Heart right ventricle (tissue), 16 donors: ENCODE results near the gene PLEKHG4B. TPM values are rescaled to one million over a fixed set of nuclear protein-coding genes. Genes with fewer than 3 reads are reported as not detected.

Source experiments
- ATAC-seq, 8 donors: fragments of 200-7000 bp; cut with Tn5 transposase; one replicate each; pipeline ENCODE4 v1.9.1; 2020; ENCODE audit warnings: mild to moderate bottlenecking in 8 of 8, moderate library complexity in 8 of 8, moderate number of reproducible peaks in 1 of 8
- DNase-seq, 2 donors: peaks; one replicate each; pipeline ENCODE4 v3.0.0-alpha.2; 2020
- H3K27ac ChIP-seq, 10 donors: fragments of 200-600 bp; sonication (generic) in 2 of 10; one replicate each; pipeline versions ENCODE4 v1.5.0 to v1.8.0; 2020 to 2022; ENCODE audit warnings: mild to moderate bottlenecking in 3 of 10
- H3K27me3 ChIP-seq, 7 donors: fragments of 200-600 bp; one replicate each; pipeline ENCODE4 v1.8.0; 2021 to 2022; ENCODE audit warnings: mild to moderate bottlenecking in 2 of 7
- H3K36me3 ChIP-seq, 9 donors: fragments of 200-600 bp; sonication (generic) in 1 of 9; one replicate each; pipeline versions ENCODE4 v1.5.0 to v1.8.0; 2020 to 2022; ENCODE audit warnings: mild to moderate bottlenecking in 2 of 9
- H3K4me1 ChIP-seq, 9 donors: fragments of 200-600 bp; sonication (generic) in 1 of 9; one replicate each; pipeline versions ENCODE4 v1.5.0 to v1.8.0; 2020 to 2022; ENCODE audit warnings: mild to moderate bottlenecking in 4 of 9
- H3K4me3 ChIP-seq, 10 donors: fragments of 200-600 bp; sonication (generic) in 2 of 10; one replicate each; pipeline versions ENCODE4 v1.5.0 to v1.8.0; 2020 to 2022; ENCODE audit warnings: mild to moderate bottlenecking in 7 of 10, moderate library complexity in 2 of 10
- H3K9me3 ChIP-seq, 11 donors: fragments of 200-600 bp in 10 of 11; sonication (generic) in 2 of 11; one replicate each; pipeline versions ENCODE4 v1.5.0 to v1.8.0; 2013 to 2022; ENCODE audit warnings: mild to moderate bottlenecking in 2 of 11, control low read depth in 1 of 11, moderate library complexity in 1 of 11
- WGBS, 2 donors: extraction: QIAGEN DNeasy Blood & Tissue Kit; methylation state at CpG; one replicate each; pipeline ENCODE4 v1.1.7; 2013; ENCODE audit warnings: inconsistent platforms in 1 of 2; 5-methylcytosine and 5-hydroxymethylcytosine counted together
- intact Hi-C, 10 donors: fragments of 100-400 bp; cut with DNase I; formaldehyde crosslinking; loops; one replicate each; pipeline versions ENCODE4 v1.11.1 to v1.14.2; 2022
- polyA plus RNA-seq, 2 donors: library from polyadenylated mRNA; stranded (reverse); fragments of 200-250 nt; gene quantifications; one replicate each; pipeline ENCODE4 v1.2.3, GENCODE V29; 2013
- total RNA-seq, 10 donors: library from RNA; stranded (reverse); fragmentation: NEBNext Ultra II Directional in 3 of 10; extraction: Animal tissue kit (Norgen Biotek cat#: 25700) in 3 of 10; gene quantifications; one replicate each; pipeline versions ENCODE4 v1.2.1 to v1.2.4, GENCODE V29; 2021 to 2023
- TF ChIP-seq, protein P1 (sequence below), 9 donors: fragments of 200-600 bp; sonication (generic) in 2 of 9; IDR thresholded peaks; one replicate each; pipeline versions ENCODE4 v1.5.0 to v1.8.0; 2021 to 2022; ENCODE audit warnings: antibody characterized with exemption in 9 of 9, mild to moderate bottlenecking in 5 of 9, moderate library complexity in 1 of 9
- donor health status: Arrhythmogenic right ventricular cardiomyopathy.
- donor health status: ischemic (EF 13 %, LVEDD 7.1; RV severe dilation, severe dysfunction).
- donor health status: healthy with polysubstance abuse.
- donor health status: DM: no; HTN: yes; CAD: no.
- donor health status: DM: no; HTN: no; CAD: no.
- donor health status: ischemic (EF 25% LVEDD 6.9; RV normal size, moderate dysfunction).
- donor health status: ischemic (EF 25% LVEDD 5.7; RV mildly dilated, moderate dysfunction).
- donor health status: healthy.
- donor health status: DM: yes; HTN: yes; CAD: no.
- donor health status: Ischemic cardiomyopathy.
- donor health status: ischemic (EF 35%, LVEDD 5.7; RV mildly dilated, moderate dysfunction).
- donor health status: nonischemic (EF 11% LVEDD 7.7; RV severe dilation, severe dysfunction).
- donor health status: DM: yes; HTN: yes; CAD: no.
- donor health status: PGD.
- donor health status: ischemic (EF 29% LVEDD 5.4; RV normal size, mild dysfunction).
- donor health status: nonischemic (EF 23%, LVEDD 6.1; RV moderate dilation, normal function).

PLEKHG4B gene
- total and polyA plus RNA-seq, 12 donors: under 0.01 to 0.14 (median 0.05) TPM; not detected in 8

DNA sequence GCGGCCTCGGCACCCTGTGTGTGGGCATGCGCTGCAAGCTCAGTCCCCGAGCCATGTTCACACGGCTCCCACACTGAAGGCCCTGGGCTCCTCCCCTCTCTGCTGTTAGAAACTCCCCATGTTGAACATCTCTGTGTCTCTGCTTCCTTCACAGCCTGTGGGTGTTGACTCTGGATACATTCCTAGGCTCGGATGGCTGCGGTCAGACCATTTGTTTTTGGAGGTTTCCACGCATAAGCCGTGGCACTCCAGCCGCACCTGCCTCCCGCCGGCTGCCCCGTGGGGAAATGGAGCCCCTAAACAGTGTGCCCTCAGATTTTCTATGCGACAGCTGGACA, 68.2 kb downstream of the PLEKHG4B start:
- ATAC-seq (no peak), DNase-seq (no peak)
- 80 to 82% methylated on average over 14 of the region's 14 CpGs for WGBS, 2 donors
- TF ChIP-seq, protein P1, sequence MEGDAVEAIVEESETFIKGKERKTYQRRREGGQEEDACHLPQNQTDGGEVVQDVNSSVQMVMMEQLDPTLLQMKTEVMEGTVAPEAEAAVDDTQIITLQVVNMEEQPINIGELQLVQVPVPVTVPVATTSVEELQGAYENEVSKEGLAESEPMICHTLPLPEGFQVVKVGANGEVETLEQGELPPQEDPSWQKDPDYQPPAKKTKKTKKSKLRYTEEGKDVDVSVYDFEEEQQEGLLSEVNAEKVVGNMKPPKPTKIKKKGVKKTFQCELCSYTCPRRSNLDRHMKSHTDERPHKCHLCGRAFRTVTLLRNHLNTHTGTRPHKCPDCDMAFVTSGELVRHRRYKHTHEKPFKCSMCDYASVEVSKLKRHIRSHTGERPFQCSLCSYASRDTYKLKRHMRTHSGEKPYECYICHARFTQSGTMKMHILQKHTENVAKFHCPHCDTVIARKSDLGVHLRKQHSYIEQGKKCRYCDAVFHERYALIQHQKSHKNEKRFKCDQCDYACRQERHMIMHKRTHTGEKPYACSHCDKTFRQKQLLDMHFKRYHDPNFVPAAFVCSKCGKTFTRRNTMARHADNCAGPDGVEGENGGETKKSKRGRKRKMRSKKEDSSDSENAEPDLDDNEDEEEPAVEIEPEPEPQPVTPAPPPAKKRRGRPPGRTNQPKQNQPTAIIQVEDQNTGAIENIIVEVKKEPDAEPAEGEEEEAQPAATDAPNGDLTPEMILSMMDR (IDR thresholded peaks at IDR 0.05): no peak
- intact Hi-C loops: no loop called here
- Histone ChIP-seq H3K4me3 (no peak overlapping the region), H3K9me3 (no peaks in the 10 kb centered on the region), H3K4me1 (no peaks in the 10 kb centered on the region), H3K27ac (no peak overlapping the region), H3K27me3 (peaks cover 0 to 31% (median 8%) of the 10 kb centered on the region in 7 donors), H3K36me3 (no peaks in the 10 kb centered on the region)

DNA sequence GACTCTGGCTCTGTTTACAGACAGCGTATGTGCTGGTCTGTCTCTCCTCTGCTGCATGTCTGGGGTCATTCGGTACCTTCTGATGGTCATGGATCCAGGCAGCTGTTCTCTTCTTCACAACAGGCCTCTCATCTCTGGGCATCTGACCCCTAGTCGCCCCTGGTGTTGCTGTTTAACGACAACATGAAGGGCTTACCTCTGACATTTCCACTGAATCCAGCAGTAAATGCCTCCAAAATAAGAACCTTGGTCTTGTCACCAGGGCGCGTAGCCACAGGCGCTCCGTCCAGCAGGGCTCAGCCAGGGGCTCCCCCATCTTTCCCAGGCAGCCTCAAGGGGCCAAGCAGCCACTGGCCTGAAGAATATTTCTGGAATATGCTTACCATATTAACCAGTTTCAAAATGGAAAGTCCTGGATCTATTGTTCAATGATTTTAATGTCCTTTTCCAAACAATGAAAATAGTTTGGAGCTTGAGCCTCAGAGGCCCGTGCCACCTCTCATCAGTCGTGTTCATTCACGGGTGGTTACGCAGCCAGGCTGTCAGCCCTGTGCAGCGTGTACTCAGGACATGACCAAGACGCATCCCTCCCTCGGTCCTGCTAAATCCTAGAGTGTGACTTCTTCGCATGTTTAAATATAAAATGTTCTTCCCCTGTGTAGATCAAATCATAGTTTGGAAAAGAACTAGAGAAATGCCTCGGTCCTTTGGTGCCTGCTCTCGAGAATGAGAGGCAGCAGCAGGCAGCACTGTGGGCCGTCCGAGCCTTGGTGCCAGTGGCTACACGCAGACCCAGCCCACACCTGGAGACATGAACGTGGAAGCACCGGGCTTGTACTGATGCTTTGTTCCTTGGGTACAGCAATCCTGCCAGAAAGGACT, 69.2 kb downstream of the PLEKHG4B start:
- Histone ChIP-seq H3K36me3 (no peaks in the 10 kb centered on the region), H3K4me3 (no peak overlapping the region), H3K27me3 (peaks cover 0 to 22% (median 8%) of the 10 kb centered on the region in 7 donors), H3K9me3 (no peaks in the 10 kb centered on the region), H3K27ac (no peak overlapping the region), H3K4me1 (no peaks in the 10 kb centered on the region)
- TF ChIP-seq, protein P1 (IDR thresholded peaks at IDR 0.05): no peak
- DNase-seq (no peak), ATAC-seq (no peak)
- intact Hi-C loops: no loop called here
- 87 to 91% methylated on average over 23 of the region's 23 CpGs for WGBS, 2 donors

- Histone ChIP-seq H3K4me1 (no peaks in the 10 kb centered on the region), H3K4me3 (no peak overlapping the region), H3K27ac (no peak overlapping the region), H3K27me3 (peaks cover 0 to 22% (median 8%) of the 10 kb centered on the region in 7 donors), H3K36me3 (no peaks in the 10 kb centered on the region), H3K9me3 (no peaks in the 10 kb centered on the region)
- ATAC-seq (peak in 1 of 8 donors; percentile 28), DNase-seq (no peak)
- intact Hi-C loops: no loop called here
- TF ChIP-seq, protein P1 (IDR thresholded peaks at IDR 0.05): no peak
- 94 to 95% methylated on average over 17 of the region's 17 CpGs for WGBS, 2 donors
Observed at GRCh38 chr5:161803-162110, 69.8 kb downstream of the PLEKHG4B start.

- no peak overlapping the region for H3K27ac ChIP-seq
- H3K4me3 ChIP-seq: no peak overlapping the region
- H3K27me3 ChIP-seq: peaks cover 0 to 22% (median 8%) of the 10 kb centered on the region in 7 donors
- no peaks in the 10 kb centered on the region for H3K9me3 ChIP-seq
- TF ChIP-seq, protein P1 (IDR thresholded peaks at IDR 0.05): no peak
- whole genome bisulfite sequencing, 2 donors: 88 to 91% methylated on average over 19 of the region's 19 CpGs
- intact Hi-C loops: no loop called here
- no peak for DNase-seq
- no peaks in the 10 kb centered on the region for H3K36me3 ChIP-seq
- peak in 2 of 8 donors; percentile 18 to 57 for ATAC-seq
- no peaks in the 10 kb centered on the region for H3K4me1 ChIP-seq
Observed at GRCh38 chr5:162190-162564, 70.2 kb downstream of the PLEKHG4B start.
